Measurements from ENCODE around the gene AOPEP.

AOPEP gene

DNA sequence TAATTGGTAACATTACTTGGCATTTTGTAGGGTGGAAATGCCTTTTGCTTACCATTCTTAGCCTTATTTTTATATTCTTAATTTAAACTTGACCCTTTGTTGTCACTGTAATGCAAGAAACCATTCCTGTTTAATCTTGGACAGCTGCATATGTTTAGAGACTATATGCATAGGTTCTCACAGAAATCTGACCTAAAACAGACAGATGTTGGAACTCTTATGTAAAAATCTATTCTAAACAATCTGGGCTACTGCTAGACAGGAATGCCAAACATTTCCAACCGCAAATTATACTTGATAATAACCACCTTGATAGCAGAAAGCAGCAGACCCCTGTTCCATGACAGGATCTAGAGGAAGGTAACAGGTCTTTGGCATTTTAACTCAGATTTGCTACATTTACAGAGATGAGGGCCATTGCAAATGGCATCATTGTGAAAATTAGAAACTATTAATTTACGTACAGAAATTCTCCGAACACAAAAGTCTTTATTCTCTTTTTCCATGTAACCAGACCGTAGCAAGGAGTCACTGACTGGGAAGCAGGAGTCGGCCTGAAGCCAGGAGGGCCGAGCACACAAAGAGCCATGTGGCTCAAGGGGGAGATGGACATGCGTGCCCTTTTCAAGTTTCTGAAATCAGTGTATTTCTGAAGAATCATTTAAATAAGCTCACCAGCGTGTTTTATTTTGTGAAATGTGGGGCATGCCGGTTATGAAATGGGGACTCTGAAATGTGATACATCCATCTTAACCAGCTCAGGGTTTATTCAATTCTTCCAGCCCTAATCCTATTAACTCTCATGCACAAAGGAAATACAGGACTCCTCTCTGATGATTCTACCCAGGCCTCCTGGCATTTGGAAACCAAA is 139.3 kb downstream of the AOPEP start:
- Histone ChIP-seq H3K27ac (ENCODE audit: low read length) (peak overlapping the region; percentile 88), H3K27me3 (ENCODE audit: low read depth, low read length) (no peaks in the 10 kb centered on the region), H3K4me3 (ENCODE audit: low read depth in 1 of 2, low read length in 2 of 2) (no peak overlapping the region), H3K36me3 (ENCODE audit: control insufficient read depth in 1 of 2, insufficient read depth in 2 of 2, low read length in 2 of 2) (peaks cover 0 to 8% of the 10 kb centered on the region in 2 donors), H3K9me3 (ENCODE audit: control insufficient read depth in 1 of 2, low read length in 2 of 2) (no peaks in the 10 kb centered on the region), H3K4me1 (ENCODE audit: control insufficient read depth in 1 of 2, insufficient read depth in 2 of 2, low read length in 2 of 2) (peaks cover 28 to 40% of the 10 kb centered on the region in 2 donors)

DNA sequence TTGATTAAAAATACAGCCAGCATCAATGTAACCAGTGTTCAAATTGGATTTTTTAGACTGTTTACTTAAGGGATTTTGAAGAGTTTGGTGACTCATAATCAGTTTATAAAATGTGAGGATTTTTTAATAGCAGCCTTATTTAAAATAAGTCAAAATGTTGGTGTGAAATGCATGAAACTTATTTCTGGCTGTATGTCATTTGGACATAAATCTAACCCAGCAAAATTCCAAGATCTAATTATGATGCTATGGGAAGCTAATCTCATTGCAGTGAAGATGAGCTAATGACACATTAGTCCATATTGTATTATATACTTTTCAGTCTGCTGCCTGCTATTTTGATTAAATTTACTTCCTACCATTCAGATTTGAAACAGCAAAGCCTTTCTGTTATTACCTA is 140.3 kb downstream of the AOPEP start:
- peak overlapping the region; percentile 88 for H3K27ac ChIP-seq (ENCODE audit: low read length)
- no peaks in the 10 kb centered on the region for H3K9me3 ChIP-seq (ENCODE audit: control insufficient read depth in 1 of 2, low read length in 2 of 2)
- no peak overlapping the region for H3K4me3 ChIP-seq (ENCODE audit: low read depth in 1 of 2, low read length in 2 of 2)
- H3K4me1 ChIP-seq (ENCODE audit: control insufficient read depth in 1 of 2, insufficient read depth in 2 of 2, low read length in 2 of 2), result peaks cover 21 to 40% of the 10 kb centered on the region in 2 donors
- H3K36me3 ChIP-seq (ENCODE audit: control insufficient read depth in 1 of 2, insufficient read depth in 2 of 2, low read length in 2 of 2), result peaks cover 0 to 8% of the 10 kb centered on the region in 2 donors
- no peaks in the 10 kb centered on the region for H3K27me3 ChIP-seq (ENCODE audit: low read depth, low read length)

DNA sequence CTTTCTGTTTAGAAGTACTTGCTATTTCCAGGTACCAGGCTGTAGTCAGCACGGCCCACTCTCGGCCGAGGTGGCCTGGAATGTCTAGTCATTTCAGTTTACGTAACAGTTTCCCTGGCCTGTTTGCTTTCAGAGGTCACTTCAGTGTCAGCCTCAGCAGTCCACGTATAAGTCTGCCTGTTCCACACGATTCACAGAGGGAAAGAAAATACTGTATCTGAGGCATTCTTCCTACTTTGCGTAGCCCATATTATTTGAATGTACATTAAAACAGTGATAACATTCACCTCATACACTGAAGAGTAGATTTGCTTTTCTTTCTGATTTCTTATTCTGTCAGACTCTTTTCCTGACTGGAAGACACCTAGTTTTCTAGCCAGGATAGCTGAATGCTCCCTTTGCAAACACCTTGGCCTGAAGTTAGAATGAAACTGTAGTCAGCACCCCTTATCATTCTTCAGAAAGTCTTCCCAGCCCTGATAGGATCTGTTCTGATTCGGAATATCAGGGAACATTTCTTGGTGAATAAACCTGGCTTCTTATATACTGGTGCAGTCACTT is 140.9 kb downstream of the AOPEP start:
- Histone ChIP-seq H3K27ac (ENCODE audit: low read length) (peak overlapping the region; percentile 88), H3K36me3 (ENCODE audit: control insufficient read depth in 1 of 2, insufficient read depth in 2 of 2, low read length in 2 of 2) (peaks cover 0 to 8% of the 10 kb centered on the region in 2 donors), H3K4me1 (ENCODE audit: control insufficient read depth in 1 of 2, insufficient read depth in 2 of 2, low read length in 2 of 2) (peaks cover 21 to 40% of the 10 kb centered on the region in 2 donors), H3K27me3 (ENCODE audit: low read depth, low read length) (no peaks in the 10 kb centered on the region), H3K4me3 (ENCODE audit: low read depth in 1 of 2, low read length in 2 of 2) (no peak overlapping the region), H3K9me3 (ENCODE audit: control insufficient read depth in 1 of 2, low read length in 2 of 2) (no peaks in the 10 kb centered on the region)

DNA sequence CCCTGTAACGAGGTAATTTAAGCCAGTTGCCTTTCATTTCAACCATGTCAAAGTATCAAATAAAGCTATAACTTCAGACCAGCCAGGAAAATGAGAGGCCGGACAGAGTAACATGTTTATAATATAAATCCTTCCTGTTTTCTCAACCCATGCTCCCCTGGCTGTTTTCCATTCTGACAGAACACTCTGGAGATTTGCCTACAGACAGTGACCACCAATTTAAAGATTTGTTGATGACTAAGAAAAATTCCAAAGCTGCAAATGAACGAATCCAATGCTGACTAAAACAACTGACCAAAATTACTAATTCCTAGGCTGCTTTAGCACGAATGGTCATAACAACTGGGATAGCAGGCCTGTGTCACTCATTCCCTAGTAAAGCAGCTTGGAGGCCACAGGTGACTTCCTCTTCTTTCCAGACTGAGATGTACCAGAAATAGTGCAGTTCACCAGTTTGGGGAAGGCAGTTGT is 141.4 kb downstream of the AOPEP start:
- peak overlapping the region; percentile 88 for H3K27ac ChIP-seq (ENCODE audit: low read length)
- H3K4me1 ChIP-seq (ENCODE audit: control insufficient read depth in 1 of 2, insufficient read depth in 2 of 2, low read length in 2 of 2), result peaks cover 25 to 40% of the 10 kb centered on the region in 2 donors
- H3K36me3 ChIP-seq (ENCODE audit: control insufficient read depth in 1 of 2, insufficient read depth in 2 of 2, low read length in 2 of 2), result peaks cover 0 to 8% of the 10 kb centered on the region in 2 donors
- H3K9me3 ChIP-seq (ENCODE audit: control insufficient read depth in 1 of 2, low read length in 2 of 2), result no peaks in the 10 kb centered on the region
- H3K27me3 ChIP-seq (ENCODE audit: low read depth, low read length), result no peaks in the 10 kb centered on the region
- H3K4me3 ChIP-seq (ENCODE audit: low read depth in 1 of 2, low read length in 2 of 2), result no peak overlapping the region

DNA sequence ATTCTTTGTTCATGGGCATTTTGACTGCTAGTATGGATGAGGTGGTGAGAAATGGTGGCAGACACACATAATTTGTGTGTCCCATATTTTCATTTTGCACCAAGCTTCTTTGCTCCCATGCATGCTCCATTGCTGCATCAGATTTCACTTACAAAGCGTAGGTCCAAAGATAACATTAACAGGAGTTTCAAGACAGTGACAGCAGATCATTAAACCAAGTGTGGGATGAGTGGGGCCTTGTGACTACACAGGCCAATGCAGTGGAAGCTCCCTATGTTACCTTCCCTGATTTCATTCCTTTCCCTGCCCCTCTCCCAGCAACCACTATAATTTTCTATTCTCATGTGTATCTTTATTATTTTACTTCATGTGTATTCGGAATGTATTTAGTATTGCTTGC is 142.0 kb downstream of the AOPEP start:
- Histone ChIP-seq H3K36me3 (ENCODE audit: control insufficient read depth in 1 of 2, insufficient read depth in 2 of 2, low read length in 2 of 2) (peaks cover 0 to 8% of the 10 kb centered on the region in 2 donors), H3K4me3 (ENCODE audit: low read depth in 1 of 2, low read length in 2 of 2) (no peak overlapping the region), H3K4me1 (ENCODE audit: control insufficient read depth in 1 of 2, insufficient read depth in 2 of 2, low read length in 2 of 2) (peaks cover 27 to 39% of the 10 kb centered on the region in 2 donors), H3K27me3 (ENCODE audit: low read depth, low read length) (no peaks in the 10 kb centered on the region), H3K9me3 (ENCODE audit: control insufficient read depth in 1 of 2, low read length in 2 of 2) (no peaks in the 10 kb centered on the region), H3K27ac (ENCODE audit: low read length) (peak overlapping the region; percentile 88)

DNA sequence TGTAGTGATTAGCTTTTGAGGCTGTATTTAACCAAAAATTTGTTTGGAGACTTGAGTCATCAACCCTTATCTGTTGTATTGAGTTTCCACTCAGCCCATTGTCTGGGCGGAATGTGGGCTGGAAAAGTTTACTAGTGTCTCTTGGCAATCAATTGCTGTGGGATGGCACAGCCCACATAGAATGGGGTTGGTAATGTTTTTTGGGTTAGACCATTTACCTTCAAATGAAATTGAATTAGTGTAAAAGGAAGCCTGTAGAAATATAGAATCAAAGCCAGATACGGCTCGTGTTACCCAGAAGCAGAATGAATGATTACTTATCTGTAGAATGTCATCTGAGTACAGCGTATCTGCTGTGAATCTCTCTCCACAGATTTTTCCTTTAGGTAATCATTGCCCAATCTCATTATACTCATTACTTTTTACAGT is 142.9 kb downstream of the AOPEP start:
- Histone ChIP-seq H3K4me3 (ENCODE audit: low read depth in 1 of 2, low read length in 2 of 2) (no peak overlapping the region), H3K36me3 (ENCODE audit: control insufficient read depth in 1 of 2, insufficient read depth in 2 of 2, low read length in 2 of 2) (peaks cover 0 to 8% of the 10 kb centered on the region in 2 donors), H3K9me3 (ENCODE audit: control insufficient read depth in 1 of 2, low read length in 2 of 2) (no peaks in the 10 kb centered on the region), H3K27me3 (ENCODE audit: low read depth, low read length) (no peaks in the 10 kb centered on the region), H3K27ac (ENCODE audit: low read length) (no peak overlapping the region), H3K4me1 (ENCODE audit: control insufficient read depth in 1 of 2, insufficient read depth in 2 of 2, low read length in 2 of 2) (peaks cover 27 to 32% of the 10 kb centered on the region in 2 donors)

DNA sequence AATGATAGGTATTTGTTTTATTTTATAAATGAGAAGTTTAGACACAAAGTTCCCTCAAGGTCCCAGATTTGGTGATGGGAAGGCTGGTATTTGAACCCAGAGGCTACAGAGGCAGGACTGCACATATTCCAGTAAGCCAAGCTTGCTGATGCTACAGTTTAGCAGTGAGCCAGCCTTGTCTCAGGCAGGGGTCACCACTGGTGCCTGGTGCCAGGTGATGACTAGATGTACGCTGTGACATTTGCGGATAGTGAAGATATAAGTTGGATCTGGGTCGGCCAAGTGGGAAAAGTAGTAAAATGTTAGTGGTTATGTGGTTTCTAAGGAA is 143.9 kb downstream of the AOPEP start:
- no peak overlapping the region for H3K27ac ChIP-seq (ENCODE audit: low read length)

DNA sequence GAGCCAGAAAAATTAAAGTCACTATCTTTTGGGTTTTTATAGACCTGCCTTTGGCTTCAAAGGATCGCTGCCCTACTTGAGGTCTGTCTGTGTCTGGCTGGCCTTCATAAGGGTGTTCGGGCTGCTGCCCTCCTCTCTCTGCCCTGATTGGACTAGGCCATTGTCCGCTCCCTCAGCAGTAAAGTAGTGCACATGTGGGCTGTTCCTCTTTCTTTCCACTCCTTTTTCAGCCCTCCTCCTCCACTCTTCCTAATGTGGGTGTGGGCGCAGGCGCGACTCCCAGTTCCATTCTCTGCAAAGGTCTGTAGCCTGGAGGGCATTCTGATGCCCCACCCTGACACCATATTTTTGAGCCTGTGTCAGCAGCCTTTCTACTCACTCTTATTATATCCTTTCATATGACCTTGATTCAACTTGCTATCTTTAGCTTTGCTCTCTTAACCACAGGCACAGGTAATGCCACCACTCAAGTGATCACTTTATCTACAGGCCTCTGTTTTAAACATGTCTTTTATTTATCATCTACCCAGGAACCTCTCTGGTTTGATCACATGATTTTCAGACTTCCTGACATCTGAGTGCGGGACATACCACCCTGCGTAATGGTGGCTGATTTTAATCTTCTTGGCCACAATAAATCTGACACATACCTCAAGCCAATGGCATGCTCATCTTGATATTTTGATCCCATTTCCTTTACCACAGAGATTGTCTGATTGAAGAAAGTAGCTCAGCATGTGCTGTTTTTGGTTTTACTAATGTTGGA is 144.5 kb downstream of the AOPEP start:
- Histone ChIP-seq H3K4me3 (ENCODE audit: low read depth in 1 of 2, low read length in 2 of 2) (no peak overlapping the region), H3K27ac (ENCODE audit: low read length) (no peak overlapping the region), H3K4me1 (ENCODE audit: control insufficient read depth in 1 of 2, insufficient read depth in 2 of 2, low read length in 2 of 2) (peaks cover 20 to 25% of the 10 kb centered on the region in 2 donors), H3K27me3 (ENCODE audit: low read depth, low read length) (no peaks in the 10 kb centered on the region), H3K36me3 (ENCODE audit: control insufficient read depth in 1 of 2, insufficient read depth in 2 of 2, low read length in 2 of 2) (peaks cover 0 to 8% of the 10 kb centered on the region in 2 donors), H3K9me3 (ENCODE audit: control insufficient read depth in 1 of 2, low read length in 2 of 2) (no peaks in the 10 kb centered on the region)

More for the DNA sequence above, 143.9 kb downstream of the AOPEP start:
- Histone ChIP-seq H3K9me3 (ENCODE audit: control insufficient read depth in 1 of 2, low read length in 2 of 2) (no peaks in the 10 kb centered on the region), H3K36me3 (ENCODE audit: control insufficient read depth in 1 of 2, insufficient read depth in 2 of 2, low read length in 2 of 2) (peaks cover 0 to 8% of the 10 kb centered on the region in 2 donors), H3K4me3 (ENCODE audit: low read depth in 1 of 2, low read length in 2 of 2) (no peak overlapping the region), H3K4me1 (ENCODE audit: control insufficient read depth in 1 of 2, insufficient read depth in 2 of 2, low read length in 2 of 2) (peaks cover 25 to 29% of the 10 kb centered on the region in 2 donors), H3K27me3 (ENCODE audit: low read depth, low read length) (no peaks in the 10 kb centered on the region)

DNA sequence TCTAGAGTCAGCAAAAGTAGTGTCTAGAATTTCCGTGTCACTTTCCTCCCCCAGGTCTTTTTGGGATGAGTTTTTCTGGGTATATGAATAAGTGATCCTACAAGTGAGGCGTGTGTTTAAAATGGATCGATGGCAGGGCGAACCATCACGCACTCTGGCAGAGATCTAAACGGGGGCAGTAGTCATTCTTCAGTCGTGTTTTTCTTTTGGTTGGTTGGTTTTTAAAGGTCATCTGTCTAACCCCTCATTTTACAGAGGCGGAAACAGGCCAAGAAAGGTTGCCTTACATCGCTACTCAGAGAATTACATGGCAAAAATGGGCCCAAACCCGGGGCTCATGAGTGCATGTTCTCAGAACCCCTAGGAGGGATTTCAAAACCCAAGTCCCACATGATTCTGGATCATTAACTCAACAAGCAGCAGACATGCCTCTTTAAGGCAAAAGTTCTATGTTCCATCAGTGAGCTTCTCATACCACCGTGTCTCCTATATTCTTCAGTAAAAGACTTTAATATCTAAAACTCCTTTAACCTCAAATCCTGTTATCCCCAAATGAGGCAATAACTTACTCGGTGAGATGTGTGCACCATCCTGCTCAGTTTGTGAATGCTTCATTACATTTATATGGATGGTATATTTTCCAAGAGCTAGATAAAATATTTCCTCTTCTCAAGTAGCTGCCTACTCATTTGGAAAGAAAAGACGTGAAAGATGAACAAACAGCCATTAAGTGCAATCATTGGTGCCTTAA is 145.8 kb downstream of the AOPEP start:
- Histone ChIP-seq H3K4me3 (ENCODE audit: low read depth in 1 of 2, low read length in 2 of 2) (no peak overlapping the region), H3K9me3 (ENCODE audit: control insufficient read depth in 1 of 2, low read length in 2 of 2) (no peaks in the 10 kb centered on the region), H3K4me1 (ENCODE audit: control insufficient read depth in 1 of 2, insufficient read depth in 2 of 2, low read length in 2 of 2) (peaks cover 16% of the 10 kb centered on the region in 2 donors), H3K27ac (ENCODE audit: low read length) (peak overlapping the region; percentile 14), H3K27me3 (ENCODE audit: low read depth, low read length) (no peaks in the 10 kb centered on the region), H3K36me3 (ENCODE audit: control insufficient read depth in 1 of 2, insufficient read depth in 2 of 2, low read length in 2 of 2) (peaks cover 0 to 4% of the 10 kb centered on the region in 2 donors)

DNA sequence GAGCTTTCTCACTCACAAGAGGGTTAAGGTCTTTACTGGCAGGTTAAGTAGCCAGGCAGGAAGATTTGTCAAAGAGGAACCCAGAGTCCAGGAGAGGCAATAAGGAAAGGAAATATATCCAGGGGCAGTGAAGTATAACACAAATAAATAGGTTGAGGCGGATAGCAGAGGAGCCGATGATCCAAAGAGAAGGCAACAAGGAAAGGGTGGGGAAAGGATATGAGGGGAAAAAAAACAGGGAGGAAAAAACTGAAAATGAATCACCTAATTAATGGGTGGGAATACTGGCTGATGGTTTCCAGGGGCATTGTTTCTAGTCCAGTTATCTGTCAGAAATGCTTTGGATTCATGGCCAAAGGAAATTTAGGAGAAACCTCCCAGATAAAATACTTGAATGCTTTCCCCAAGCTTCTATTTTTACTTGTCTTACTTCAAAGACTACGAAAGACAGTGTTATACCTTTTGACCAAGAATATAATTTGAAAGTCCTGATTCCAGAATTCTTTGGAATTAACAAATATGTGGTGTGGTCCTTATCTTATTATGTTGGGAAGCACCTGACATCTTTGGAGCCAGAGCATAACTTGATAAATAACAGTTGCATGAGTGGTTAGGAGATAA is 146.5 kb downstream of the AOPEP start:
- Histone ChIP-seq H3K27me3 (ENCODE audit: low read depth, low read length) (no peaks in the 10 kb centered on the region), H3K27ac (ENCODE audit: low read length) (peak overlapping the region; percentile 26), H3K4me3 (ENCODE audit: low read depth in 1 of 2, low read length in 2 of 2) (no peak overlapping the region), H3K9me3 (ENCODE audit: control insufficient read depth in 1 of 2, low read length in 2 of 2) (no peaks in the 10 kb centered on the region), H3K36me3 (ENCODE audit: control insufficient read depth in 1 of 2, insufficient read depth in 2 of 2, low read length in 2 of 2) (no peaks in the 10 kb centered on the region), H3K4me1 (ENCODE audit: control insufficient read depth in 1 of 2, insufficient read depth in 2 of 2, low read length in 2 of 2) (peaks cover 10% of the 10 kb centered on the region in 2 donors)
